ENCODE results near the gene EPB41. TPM values are rescaled to one million over a fixed set of nuclear protein-coding genes. Genes with fewer than 3 reads are reported as not detected.
"Not testable (repeated sequence)": the region's sequence is repeated elsewhere in the genome, so short reads cannot be mapped to it uniquely, and the experiment has no call there.

The EPB41 gene
- total and polyA plus RNA-seq, 9 of the 15 experiments (the other 6 are each of a cell fraction or from before 2014, with no cell fraction given): 3.7 to 213 (median 141) TPM

DNA sequence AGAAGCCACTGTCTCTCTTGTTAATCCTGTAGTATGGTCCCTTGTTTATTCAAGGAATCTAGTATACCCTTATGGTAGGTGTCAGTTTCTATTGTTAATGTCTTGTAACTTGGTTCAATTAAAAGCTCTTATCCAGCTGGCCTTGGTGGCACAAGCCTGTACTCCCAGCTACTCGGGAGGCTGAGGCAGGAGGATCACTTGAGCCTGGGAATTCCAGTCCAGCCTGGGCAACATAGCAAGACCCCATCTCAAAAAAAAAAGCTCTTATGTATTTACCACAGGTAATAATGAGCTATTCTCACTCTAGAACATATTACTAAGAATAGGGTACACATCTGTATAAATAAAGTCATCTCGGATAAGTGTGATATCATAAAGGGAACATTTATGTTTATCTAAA, 162.8 kb downstream of the EPB41 start (continued):
- TF ChIP-seq TGIF2 (CRISPR knock-in tag; IDR thresholded peaks at IDR 0.05): no peak

DNA sequence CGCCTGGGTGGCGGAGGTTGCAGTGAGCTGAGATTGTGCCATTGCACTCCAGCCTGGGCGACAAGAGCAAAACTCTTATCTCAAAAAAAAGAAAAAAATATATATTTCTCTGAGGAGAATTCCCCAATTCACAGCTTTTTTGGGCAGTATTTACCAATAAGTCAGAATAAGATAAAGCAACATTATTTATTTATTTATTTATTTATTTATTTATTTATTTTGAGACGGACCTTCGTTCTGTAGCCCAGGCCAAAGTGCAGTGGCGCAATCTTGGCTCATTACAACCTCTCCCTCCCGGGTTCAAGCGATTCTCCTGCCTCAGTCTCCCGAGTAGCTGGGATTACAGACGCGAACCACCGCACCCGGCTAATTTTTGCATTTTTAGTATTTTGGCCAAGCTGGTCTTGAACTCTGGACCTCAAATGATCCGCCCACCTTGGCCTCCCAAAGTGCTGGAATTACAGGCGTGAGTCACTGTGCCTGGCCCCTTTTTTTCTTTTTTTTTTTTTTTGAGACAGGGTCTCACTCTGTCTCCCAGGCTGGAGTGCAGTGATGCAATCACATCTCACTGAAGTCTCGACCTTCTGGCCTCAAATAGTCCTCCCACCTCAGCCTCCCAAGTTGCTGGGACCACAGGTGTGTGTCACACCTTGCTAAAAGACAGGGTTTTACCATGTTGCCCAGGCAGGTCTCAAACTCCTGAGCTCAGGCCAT, 165.7 kb downstream of the EPB41 start:
- Histone ChIP-seq H3K36me3 (ENCODE audit: control insufficient read depth, insufficient read depth, low read length) (peaks cover 62% of the 10 kb centered on the region), H3K4me1 (replicated peaks in 1 of 2; ENCODE audit: control insufficient read depth in 2 of 2, insufficient read depth in 2 of 2, low read length in 2 of 2) (peaks cover 0 to 14% of the 10 kb centered on the region in 2 experiments; a peak in 2 of 5 replicates)
- POLR2A ChIA-PET: interaction anchor here (2.9 to 3.8 kb wide), 2 partner anchors 10 kb away, joined by 16 read pairs; no protein-coding TSS in a partner anchor
- H3K4me2 ChIP-seq (ENCODE audit: insufficient read depth, low read length); CTCF ChIA-PET (ENCODE audit: low intra/inter-chr PET ratio); DNase-seq (ENCODE audit: extremely low read depth in 1 of 4, low spot score in 3 of 4); ATAC-seq; intact Hi-C loops (cut with micrococcal nuclease); in situ Hi-C loops (cut with MboI); H3K9ac ChIP-seq (ENCODE audit: insufficient read depth in 1 of 2, low read depth in 2 of 2, low read length in 2 of 2); H3K9me3 ChIP-seq (replicated peaks; ENCODE audit: control insufficient read depth, insufficient read depth, low read depth, low read length); H3K9me1 ChIP-seq (ENCODE audit: control insufficient read depth, insufficient read depth, low read length); FAIRE-seq; H3K27me3 ChIP-seq (ENCODE audit: control insufficient read depth in 2 of 2, insufficient read depth in 2 of 2, low read length in 2 of 2); H2AFZ ChIP-seq (ENCODE audit: low read depth, low read length); H4K20me1 ChIP-seq (replicated peaks; ENCODE audit: control insufficient read depth, insufficient read depth, low read length); H3K79me2 ChIP-seq (ENCODE audit: control insufficient read depth, insufficient read depth, low read length); BruUV-seq (replicated peaks); H3K4me3 ChIP-seq; H3K27ac ChIP-seq (ENCODE audit: extremely low read depth, low read depth, low read length): not testable (repeated sequence)
- 89% methylated on average over 16 of the region's 16 CpGs for WGBS (ENCODE audit: insufficient coverage, low coverage, missing lambda C conversion rate)
- TF ChIP-seq POLR2B (IDR thresholded peaks at IDR 0.05; ENCODE audit: low read depth, partially characterized antibody) (peak; percentile 25), CEBPB (tag; IDR thresholded peaks at IDR 0.05) (peak; percentile 48), EGR1 (conservative IDR thresholded peaks at IDR 0.05) (peak; percentile 74), SUPT5H (IDR thresholded peaks at IDR 0.05) (0 out of 2 replicates have a peak, but pooled peaks have one; percentile 38), CEBPG (CRISPR knock-in tag; IDR thresholded peaks at IDR 0.05) (peak; percentile 36; the same call in 1 of the 2 replicates), CEBPG (tag; conservative IDR thresholded peaks at IDR 0.05 in 1 of 2, IDR thresholded peaks at IDR 0.05 in 1 of 2) (0 out of 4 replicates have a peak, but pooled peaks of 1 of the 2 experiments have one; percentile 40)
- TF ChIP-seq, protein P1, sequence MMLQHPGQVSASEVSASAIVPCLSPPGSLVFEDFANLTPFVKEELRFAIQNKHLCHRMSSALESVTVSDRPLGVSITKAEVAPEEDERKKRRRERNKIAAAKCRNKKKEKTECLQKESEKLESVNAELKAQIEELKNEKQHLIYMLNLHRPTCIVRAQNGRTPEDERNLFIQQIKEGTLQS (IDR thresholded peaks at IDR 0.05): peak; percentile 74
- TF ChIP-seq, protein P1 (CRISPR knock-in tag; conservative IDR thresholded peaks at IDR 0.05): not testable (repeated sequence)
